GM10266 (cell line): ENCODE data around the gene RAB11FIP4.
A peak's percentile ranks its signal among the peaks of the same experiment; 100 is the strongest.

Experiments used
- DNase-seq: peaks from one replicate; pipeline ENCODE4 v3.0.0; 2012; ENCODE audit errors: extremely low spot score
- CTCF ChIP-seq: IDR thresholded peaks from 2 replicates; pipeline ENCODE4 v1.5.1; 2012; ENCODE audit warnings: mild to moderate bottlenecking, low read depth; ENCODE audit not compliant: control insufficient read depth, insufficient read depth; ENCODE audit errors: missing control alignments

The RAB11FIP4 gene

DNA sequence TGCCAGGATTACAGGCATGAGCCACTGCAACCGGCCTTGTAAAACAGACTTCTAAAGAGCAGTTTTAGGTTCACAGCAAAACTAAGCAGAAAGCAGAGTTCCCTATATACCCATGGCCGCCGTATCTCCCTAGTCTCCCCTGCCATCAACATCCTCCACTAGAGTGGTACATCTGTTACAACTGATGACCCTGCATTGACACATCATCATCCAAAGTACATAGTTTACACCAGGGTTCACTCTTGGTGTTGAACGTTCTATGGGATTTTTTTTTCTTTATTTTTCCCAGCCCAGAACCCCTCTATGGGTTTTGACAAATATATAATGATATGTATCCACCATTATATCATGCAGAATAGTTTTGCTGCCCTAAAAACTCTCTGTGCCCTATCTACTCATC, 155.2 kb downstream of the RAB11FIP4 start:
- TF ChIP-seq CTCF: no peak
- no peak for DNase-seq

GRCh38 chr17:31548709-31549108, 157.2 kb downstream of the RAB11FIP4 start:
- TF ChIP-seq CTCF: no peak
- DNase-seq: no peak

GRCh38 chr17:31549121-31549524, 157.6 kb downstream of the RAB11FIP4 start:
- TF ChIP-seq CTCF: no peak
- peak; percentile 65 for DNase-seq

DNA sequence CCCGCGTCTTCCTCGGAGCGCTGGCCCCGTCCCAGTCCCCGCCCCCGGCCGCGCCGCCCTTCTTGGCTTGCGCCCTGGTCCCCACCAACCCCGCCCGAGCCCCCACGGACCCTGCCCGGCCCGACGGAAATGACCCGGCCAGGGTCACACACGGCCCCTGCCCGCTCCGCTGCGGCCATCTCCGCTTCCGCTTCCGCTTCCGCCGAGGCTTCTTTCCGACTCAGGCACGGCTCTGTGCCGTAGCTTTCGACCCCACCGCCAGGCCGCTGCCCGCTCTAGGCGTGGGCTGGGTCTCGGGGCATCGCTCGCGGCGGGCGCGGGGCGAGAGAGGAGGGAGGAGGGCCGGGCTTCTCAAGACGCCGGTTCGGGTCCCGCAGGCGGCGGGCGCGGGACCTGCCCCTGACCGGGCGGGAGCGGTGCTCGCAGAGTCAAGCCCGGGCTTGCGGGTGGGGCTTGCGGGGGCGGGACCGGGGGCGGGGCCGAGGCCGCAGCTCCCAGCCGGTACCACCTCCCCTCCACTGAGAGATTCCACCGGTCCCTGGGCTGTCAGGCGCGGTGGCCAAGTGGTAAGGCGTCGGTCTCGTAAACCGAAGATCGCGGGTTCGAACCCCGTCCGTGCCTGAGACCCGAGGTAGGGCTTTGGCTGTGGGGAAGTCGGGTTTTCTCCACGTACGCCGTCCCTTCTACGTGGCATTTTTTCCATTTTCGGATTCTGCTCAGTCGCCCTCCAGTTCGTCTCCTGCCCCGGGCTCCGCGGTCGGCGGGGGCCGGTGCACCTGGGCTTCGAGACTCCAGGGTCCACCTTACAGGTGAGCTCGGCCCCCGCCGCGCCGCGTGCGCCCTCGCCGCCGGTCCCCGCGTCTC, 158.3 kb downstream of the RAB11FIP4 start:
- TF ChIP-seq CTCF: no peak
- peak; percentile 96 for DNase-seq

GRCh38 chr17:31550389-31551056, 159.0 kb downstream of the RAB11FIP4 start:
- TF ChIP-seq CTCF: no peak

GRCh38 chr17:31552568-31552967, 161.1 kb downstream of the RAB11FIP4 start:
- TF ChIP-seq CTCF: no peak
- DNase-seq: no peak

More at GRCh38 chr17:31550389-31551056, 159.0 kb downstream of the RAB11FIP4 start:
- no peak for DNase-seq

DNA sequence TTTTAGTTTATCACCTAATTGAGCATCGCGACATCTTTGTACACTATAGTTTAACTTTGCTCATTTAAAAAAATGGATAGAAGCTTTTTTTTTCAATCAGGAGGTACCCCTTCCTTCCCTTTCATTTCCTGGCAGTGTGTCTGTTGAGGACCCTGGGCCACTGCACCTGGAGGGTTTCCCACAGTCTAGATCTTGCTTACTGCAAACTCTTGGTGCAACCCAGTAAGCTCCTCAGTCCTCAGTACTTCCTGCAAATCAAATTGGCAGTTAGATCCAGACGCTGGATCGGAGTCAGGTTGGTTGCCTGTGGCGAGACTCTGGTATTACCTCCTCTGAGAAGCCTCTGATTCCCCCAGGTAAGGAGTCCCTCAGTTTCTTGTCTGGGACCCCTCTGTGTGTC, 162.0 kb downstream of the RAB11FIP4 start:
- no peak for DNase-seq
- TF ChIP-seq CTCF: no peak
